Muscle layer of colon (tissue), 2 donors: Measurements from ENCODE around the gene PITX3.

ENCODE experiments used
- H3K27ac ChIP-seq: one replicate; pipeline ENCODE4 v1.7.0; 2013; ENCODE audit warnings: low read depth, mild to moderate bottlenecking, low read length, moderate library complexity
- H3K27me3 ChIP-seq, 2 donors: one replicate each; pipeline ENCODE4 v1.7.0; 2013; ENCODE audit warnings: low read length in 2 of 2, mild to moderate bottlenecking in 2 of 2; ENCODE audit not compliant: insufficient read depth in 2 of 2, control insufficient read depth in 1 of 2
- H3K36me3 ChIP-seq: one replicate; pipeline ENCODE4 v1.7.0; 2013; ENCODE audit warnings: mild to moderate bottlenecking, low read length; ENCODE audit not compliant: insufficient read depth
- H3K4me1 ChIP-seq: one replicate; pipeline ENCODE4 v1.7.0; 2013; ENCODE audit warnings: mild to moderate bottlenecking, low read length; ENCODE audit not compliant: insufficient read depth
- H3K4me3 ChIP-seq, 2 donors: one replicate each; pipeline ENCODE4 v1.7.0; 2013; ENCODE audit warnings: low read length in 2 of 2, low read depth in 1 of 2, mild to moderate bottlenecking in 1 of 2, moderate library complexity in 1 of 2
- H3K9ac ChIP-seq: one replicate; pipeline ENCODE4 v1.7.0; 2013; ENCODE audit warnings: low read length
- H3K9me3 ChIP-seq: one replicate; pipeline ENCODE4 v1.7.0; 2013; ENCODE audit warnings: mild to moderate bottlenecking, low read length
- donor health status: abdominal sarcoma.
- donor health status: Adenocarcinoma of cecum.

The PITX3 gene

GRCh38 chr10:102279104-102279503 lies 37.8 kb upstream of the PITX3 start:
- H3K4me3 ChIP-seq, result no peak overlapping the region
- no peaks in the 10 kb centered on the region for H3K27me3 ChIP-seq
- no peak overlapping the region for H3K9ac ChIP-seq
- H3K9me3 ChIP-seq, result no peaks in the 10 kb centered on the region
- H3K36me3 ChIP-seq, result no peaks in the 10 kb centered on the region
- H3K4me1 ChIP-seq, result peaks cover 21% of the 10 kb centered on the region
- no peak overlapping the region for H3K27ac ChIP-seq

- Histone ChIP-seq H3K27ac (no peak overlapping the region), H3K9ac (no peak overlapping the region), H3K4me1 (peaks cover 12% of the 10 kb centered on the region)
Measured at GRCh38 chr10:102275343-102275742, 34.0 kb upstream of the PITX3 start.

DNA sequence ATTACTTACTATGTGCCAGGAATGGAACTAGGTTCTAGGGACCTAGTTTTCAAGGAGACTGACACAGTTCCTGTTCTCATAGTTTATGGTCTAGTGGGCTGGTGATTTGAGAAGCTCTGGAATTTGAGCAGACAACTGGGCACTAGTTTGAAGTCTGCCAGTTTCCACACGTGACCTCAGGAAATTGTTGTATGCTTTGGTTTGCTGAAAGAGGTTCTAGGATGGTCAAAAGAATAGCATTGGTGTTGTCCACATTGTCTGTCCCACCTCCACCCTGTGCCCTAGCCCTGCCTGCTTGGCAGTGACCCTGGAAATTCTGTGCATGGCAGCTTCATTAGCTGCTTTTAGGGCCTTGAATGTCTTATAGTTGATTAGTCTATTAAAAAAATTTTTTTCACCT lies 32.8 kb upstream of the PITX3 start:
- Histone ChIP-seq H3K9me3 (no peaks in the 10 kb centered on the region), H3K27ac (no peak overlapping the region), H3K4me1 (no peaks in the 10 kb centered on the region), H3K27me3 (no peaks in the 10 kb centered on the region), H3K4me3 (no peak overlapping the region), H3K9ac (no peak overlapping the region), H3K36me3 (no peaks in the 10 kb centered on the region)

More at GRCh38 chr10:102275343-102275742, 34.0 kb upstream of the PITX3 start:
- Histone ChIP-seq H3K4me3 (no peak overlapping the region), H3K27me3 (no peaks in the 10 kb centered on the region), H3K9me3 (no peaks in the 10 kb centered on the region), H3K36me3 (no peaks in the 10 kb centered on the region)

DNA sequence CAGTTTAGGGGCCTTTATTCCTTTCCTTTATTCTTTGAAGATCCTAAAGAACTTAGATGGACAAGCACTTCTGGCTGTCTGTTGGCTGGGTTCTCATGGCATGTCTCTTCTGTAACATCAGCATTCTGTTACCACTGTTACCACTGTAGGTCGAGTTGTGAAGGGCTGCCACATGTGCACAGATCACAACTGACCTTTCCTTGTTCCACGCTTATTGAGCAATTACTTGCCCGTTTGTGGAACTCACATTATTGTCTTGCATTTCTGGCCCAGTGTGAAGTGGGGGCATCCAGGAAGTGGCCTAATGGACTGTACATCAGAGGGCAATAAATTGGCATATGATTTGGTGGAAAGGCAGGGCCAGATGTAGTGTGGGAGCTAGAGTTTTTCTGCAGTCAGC lies 27.7 kb upstream of the PITX3 start:
- peaks cover 13% of the 10 kb centered on the region for H3K4me1 ChIP-seq
- no peaks in the 10 kb centered on the region for H3K9me3 ChIP-seq
- no peak overlapping the region for H3K27ac ChIP-seq
- H3K27me3 ChIP-seq, result no peaks in the 10 kb centered on the region
- no peaks in the 10 kb centered on the region for H3K36me3 ChIP-seq
- H3K4me3 ChIP-seq, result no peak overlapping the region
- H3K9ac ChIP-seq, result no peak overlapping the region

DNA sequence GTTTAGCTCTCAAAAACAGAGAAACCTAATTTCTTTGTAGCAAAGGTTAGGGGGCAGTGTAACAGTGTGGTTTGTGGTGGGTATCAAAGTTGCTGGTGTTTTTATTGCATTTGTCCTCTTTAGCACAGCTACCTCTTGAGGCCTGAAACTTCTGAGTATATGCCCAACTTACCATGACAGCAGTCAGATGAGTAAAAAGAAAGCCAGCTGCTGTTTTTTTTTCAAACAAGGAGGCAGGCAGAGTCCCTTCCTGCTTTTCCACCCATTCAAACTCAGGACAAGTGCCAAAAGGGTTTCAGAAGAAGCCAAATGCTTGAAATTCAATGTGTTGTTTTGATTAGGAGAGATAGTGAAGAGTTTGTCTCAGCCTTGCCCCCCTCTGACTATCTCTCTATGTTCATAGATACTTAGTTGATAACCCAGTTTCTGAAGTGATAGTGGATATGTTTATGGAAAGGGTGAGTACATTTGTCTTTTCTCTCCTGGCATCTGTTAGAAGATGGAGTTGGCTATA lies 27.1 kb upstream of the PITX3 start:
- H3K27ac ChIP-seq, result no peak overlapping the region
- no peak overlapping the region for H3K4me3 ChIP-seq
- H3K4me1 ChIP-seq, result peaks cover 13% of the 10 kb centered on the region

DNA sequence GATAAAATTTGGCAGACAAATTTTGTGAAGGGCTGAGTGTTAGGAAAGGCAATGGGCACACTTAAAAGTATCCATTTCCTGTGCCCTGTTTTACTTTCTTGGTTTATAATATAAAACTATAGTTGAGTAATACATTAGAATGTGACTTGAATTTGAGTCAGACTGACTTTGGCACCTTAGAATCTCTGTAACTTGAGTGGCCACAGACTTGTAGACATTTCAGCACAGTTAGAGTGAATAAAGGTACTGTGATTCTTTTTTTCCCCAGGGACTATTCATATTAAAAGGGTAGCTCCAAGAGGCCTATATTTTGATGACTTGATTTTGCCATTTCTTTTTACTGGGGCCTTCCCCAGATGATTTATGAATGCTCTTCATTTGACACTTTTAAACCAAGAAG lies 26.4 kb upstream of the PITX3 start:
- Histone ChIP-seq H3K27ac (no peak overlapping the region), H3K9ac (no peak overlapping the region), H3K27me3 (no peaks in the 10 kb centered on the region), H3K36me3 (no peaks in the 10 kb centered on the region), H3K4me1 (peaks cover 13% of the 10 kb centered on the region), H3K9me3 (no peaks in the 10 kb centered on the region), H3K4me3 (no peak overlapping the region)

More for the DNA sequence above, 27.1 kb upstream of the PITX3 start:
- Histone ChIP-seq H3K27me3 (no peaks in the 10 kb centered on the region), H3K9me3 (no peaks in the 10 kb centered on the region), H3K9ac (no peak overlapping the region), H3K36me3 (no peaks in the 10 kb centered on the region)

DNA sequence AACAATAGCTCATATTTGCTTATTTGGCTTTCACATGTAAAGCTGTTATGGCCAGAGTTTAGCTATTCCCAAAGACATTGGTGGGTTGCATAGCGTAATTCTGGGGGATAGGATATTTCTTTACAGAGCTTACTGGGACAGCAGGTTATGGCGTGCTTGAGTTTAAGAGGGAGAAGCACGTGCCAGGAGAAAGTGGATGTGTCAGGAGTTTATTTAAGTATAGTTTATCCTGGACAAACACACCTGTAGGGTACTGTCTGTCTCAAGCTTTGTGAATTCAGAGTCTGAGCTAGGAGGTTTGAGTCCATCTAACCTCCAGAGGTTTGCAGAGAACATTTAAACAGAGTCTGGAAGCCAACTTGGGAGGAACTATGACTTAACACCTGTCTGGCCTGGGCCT lies 25.4 kb upstream of the PITX3 start:
- Histone ChIP-seq H3K4me1 (peaks cover 13% of the 10 kb centered on the region), H3K36me3 (peaks cover 5% of the 10 kb centered on the region), H3K27me3 (no peaks in the 10 kb centered on the region), H3K9ac (no peak overlapping the region), H3K27ac (no peak overlapping the region), H3K4me3 (no peak overlapping the region), H3K9me3 (no peaks in the 10 kb centered on the region)

- Histone ChIP-seq H3K36me3 (peaks cover 22% of the 10 kb centered on the region), H3K4me1 (peaks cover 13% of the 10 kb centered on the region), H3K27ac (no peak overlapping the region), H3K4me3 (no peak overlapping the region), H3K9me3 (no peaks in the 10 kb centered on the region), H3K27me3 (no peaks in the 10 kb centered on the region), H3K9ac (no peak overlapping the region)
Measured at GRCh38 chr10:102264371-102264770, 23.1 kb upstream of the PITX3 start.

- Histone ChIP-seq H3K4me3 (no peak overlapping the region), H3K9ac (no peak overlapping the region), H3K4me1 (peaks cover 3% of the 10 kb centered on the region), H3K27me3 (no peaks in the 10 kb centered on the region), H3K36me3 (peaks cover 29% of the 10 kb centered on the region), H3K9me3 (no peaks in the 10 kb centered on the region), H3K27ac (no peak overlapping the region)
Measured at GRCh38 chr10:102262744-102263370, 21.5 kb upstream of the PITX3 start.

- H3K9ac ChIP-seq, result no peak overlapping the region
Measured at GRCh38 chr10:102261842-102262241, 20.5 kb upstream of the PITX3 start.

DNA sequence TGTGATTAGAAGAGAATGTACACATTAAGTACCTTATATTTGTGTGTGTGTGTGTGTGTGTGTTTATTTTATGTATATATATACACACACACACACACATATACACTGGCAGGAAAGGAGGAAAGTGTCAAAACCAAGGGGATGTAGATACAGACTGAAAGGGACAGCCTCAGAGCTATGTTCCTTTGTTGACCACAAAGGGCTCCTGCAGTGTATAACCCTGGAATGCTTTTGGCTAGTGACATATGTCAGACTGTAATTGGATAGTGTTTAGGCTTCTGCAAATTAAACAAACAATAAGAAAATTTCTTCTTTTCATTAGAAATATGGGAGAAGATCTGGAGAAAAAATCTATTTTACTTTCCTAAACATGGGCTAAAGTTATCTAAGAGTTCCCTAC lies 19.9 kb upstream of the PITX3 start:
- Histone ChIP-seq H3K27ac (no peak overlapping the region), H3K4me3 (no peak overlapping the region)

More at GRCh38 chr10:102261842-102262241, 20.5 kb upstream of the PITX3 start:
- H3K27ac ChIP-seq, result no peak overlapping the region
- no peaks in the 10 kb centered on the region for H3K9me3 ChIP-seq
- peaks cover 29% of the 10 kb centered on the region for H3K36me3 ChIP-seq
- H3K27me3 ChIP-seq, result no peaks in the 10 kb centered on the region
- H3K4me3 ChIP-seq, result no peak overlapping the region
- H3K4me1 ChIP-seq, result no peaks in the 10 kb centered on the region

GRCh38 chr10:102255404-102255803 lies 14.1 kb upstream of the PITX3 start:
- H3K4me1 ChIP-seq, result no peaks in the 10 kb centered on the region
- H3K36me3 ChIP-seq, result peaks cover 14% of the 10 kb centered on the region
- H3K9me3 ChIP-seq, result no peaks in the 10 kb centered on the region
- H3K27me3 ChIP-seq, result no peaks in the 10 kb centered on the region
- no peak overlapping the region for H3K27ac ChIP-seq
- no peak overlapping the region for H3K9ac ChIP-seq
- H3K4me3 ChIP-seq, result no peak overlapping the region

More for the DNA sequence above, 19.9 kb upstream of the PITX3 start:
- H3K4me1 ChIP-seq, result no peaks in the 10 kb centered on the region
- no peaks in the 10 kb centered on the region for H3K27me3 ChIP-seq
- H3K36me3 ChIP-seq, result peaks cover 29% of the 10 kb centered on the region
- H3K9me3 ChIP-seq, result no peaks in the 10 kb centered on the region
- H3K9ac ChIP-seq, result no peak overlapping the region
